H9 (cell line): Measurements from ENCODE around the gene ACSF3. TPM values are rescaled to one million over a fixed set of nuclear protein-coding genes. Genes with fewer than 3 reads are reported as not detected.

Experiments
- DNase-seq: peaks from one replicate; pipeline ENCODE4 v3.0.0-alpha.2; 2017
- H2AFZ ChIP-seq: one replicate; pipeline ENCODE4 v1.6.1; 2013; ENCODE audit warnings: mild to moderate bottlenecking, low read length, control low read depth, moderate library complexity
- H2AK5ac ChIP-seq: 2 replicates; pipeline ENCODE4 v1.6.1; 2013; ENCODE audit warnings: low read length, control low read depth, mixed read lengths; ENCODE audit not compliant: insufficient read length
- H2BK120ac ChIP-seq: one replicate; pipeline ENCODE4 v1.6.1; 2013; ENCODE audit warnings: low read depth, mild to moderate bottlenecking, low read length, control low read depth, inconsistent platforms; ENCODE audit not compliant: poor library complexity, severe bottlenecking
- H2BK12ac ChIP-seq: 2 replicates; pipeline ENCODE4 v1.6.1; 2013; ENCODE audit warnings: low read length, control low read depth, mixed read lengths, low read depth; ENCODE audit not compliant: insufficient read length
- H2BK15ac ChIP-seq: 2 replicates; pipeline ENCODE4 v1.6.1; 2013; ENCODE audit warnings: low read depth, low read length, control low read depth
- H2BK20ac ChIP-seq: one replicate; pipeline ENCODE4 v1.6.1; 2013; ENCODE audit warnings: low read depth, mild to moderate bottlenecking, low read length, control low read depth, inconsistent platforms; ENCODE audit not compliant: poor library complexity, severe bottlenecking
- H2BK5ac ChIP-seq: 2 replicates; pipeline ENCODE4 v1.6.1; 2013; ENCODE audit warnings: low read length, control low read depth, mixed read lengths; ENCODE audit not compliant: insufficient read length
- H3K14ac ChIP-seq: 2 replicates; pipeline ENCODE4 v1.6.1; 2013; ENCODE audit warnings: low read length, control low read depth; ENCODE audit not compliant: insufficient read depth
- H3K18ac ChIP-seq: 2 replicates; pipeline ENCODE4 v1.6.1; 2013; ENCODE audit warnings: low read depth, mild to moderate bottlenecking, mixed read lengths, low read length, control low read depth; ENCODE audit not compliant: insufficient read length
- H3K23ac ChIP-seq: 2 replicates; pipeline ENCODE4 v1.6.1; 2013; ENCODE audit warnings: low read length, control low read depth, mixed read lengths, low read depth; ENCODE audit not compliant: insufficient read length
- H3K23me2 ChIP-seq: 2 replicates; pipeline ENCODE4 v1.6.1; 2013; ENCODE audit warnings: low read depth, mild to moderate bottlenecking, mixed read lengths, low read length, control low read depth; ENCODE audit not compliant: insufficient read length, poor library complexity, severe bottlenecking
- H3K27ac ChIP-seq: 2 replicates; pipeline ENCODE4 v1.5.1; 2013; ENCODE audit warnings: low read length, control low read depth, mixed read lengths, low read depth; ENCODE audit not compliant: insufficient read length
- H3K27me3 ChIP-seq: 2 replicates; pipeline ENCODE4 v1.6.1; 2013; ENCODE audit warnings: low read length, control low read depth, inconsistent platforms; ENCODE audit not compliant: insufficient read depth
- H3K4ac ChIP-seq: 2 replicates; pipeline ENCODE4 v1.6.1; 2013; ENCODE audit warnings: low read depth, mild to moderate bottlenecking, control low read depth, inconsistent platforms, low read length, moderate library complexity
- H3K4me1 ChIP-seq: 2 replicates; pipeline ENCODE4 v1.6.1; 2013; ENCODE audit warnings: low read length, control low read depth, inconsistent platforms; ENCODE audit not compliant: insufficient read depth
- H3K4me2 ChIP-seq: 2 replicates; pipeline ENCODE4 v1.6.1; 2013; ENCODE audit warnings: low read length, control low read depth, mixed read lengths; ENCODE audit not compliant: insufficient read length, insufficient read depth
- H3K56ac ChIP-seq: 2 replicates; pipeline ENCODE4 v1.6.1; 2013; ENCODE audit warnings: low read depth, mild to moderate bottlenecking, mixed read lengths, low read length, control low read depth; ENCODE audit not compliant: insufficient read length
- H3K79me1 ChIP-seq: 2 replicates; pipeline ENCODE4 v1.6.1; 2013; ENCODE audit warnings: low read depth, mild to moderate bottlenecking, moderate library complexity, low read length, control low read depth, inconsistent platforms; ENCODE audit not compliant: insufficient read depth, poor library complexity, severe bottlenecking
- H3K79me2 ChIP-seq: 2 replicates; pipeline ENCODE4 v1.6.1; 2013; ENCODE audit warnings: low read length, control low read depth, inconsistent platforms; ENCODE audit not compliant: insufficient read depth
- H3K9ac ChIP-seq: 2 replicates; pipeline ENCODE4 v1.6.1; 2013; ENCODE audit warnings: low read length, control low read depth, mixed read lengths; ENCODE audit not compliant: insufficient read length; ENCODE audit errors: extremely low read depth
- H3K9me3 ChIP-seq: one replicate; pipeline ENCODE4 v1.6.1; 2013; ENCODE audit warnings: low read depth, low read length, inconsistent platforms; ENCODE audit not compliant: control insufficient read depth
- H3T11ph ChIP-seq: one replicate; pipeline ENCODE4 v1.6.1; 2013; ENCODE audit warnings: mild to moderate bottlenecking, low read length, control low read depth, inconsistent platforms
- H4K20me1 ChIP-seq: one replicate; pipeline ENCODE4 v1.6.1; 2013; ENCODE audit not compliant: control insufficient read depth, insufficient read length, insufficient read depth
- H4K5ac ChIP-seq: 2 replicates; pipeline ENCODE4 v1.6.1; 2013; ENCODE audit warnings: low read depth, mild to moderate bottlenecking, mixed read lengths, low read length, control low read depth; ENCODE audit not compliant: insufficient read length
- H4K8ac ChIP-seq: replicated peaks from 2 replicates; pipeline ENCODE4 v1.6.1; 2013; ENCODE audit warnings: low read length, control low read depth, mixed read lengths, low read depth; ENCODE audit not compliant: insufficient read length
- H4K91ac ChIP-seq: 2 replicates; pipeline ENCODE4 v1.6.1; 2013; ENCODE audit warnings: low read depth, mild to moderate bottlenecking, moderate library complexity, mixed read lengths, low read length, control low read depth; ENCODE audit not compliant: insufficient read length
- H3K27ac Mint-ChIP-seq, 3 experiments: 2 replicates in 2 of 3; 3 replicates in 1 of 3; pipeline ENCODE4 v1.8.0; 2020 to 2021; ENCODE audit warnings: mixed read lengths in 3 of 3, mild to moderate bottlenecking in 1 of 3, moderate library complexity in 1 of 3
- H3K27me3 Mint-ChIP-seq: 2 replicates; pipeline ENCODE4 v1.8.0; 2021; ENCODE audit warnings: low read depth, mild to moderate bottlenecking, moderate library complexity, mixed read lengths
- H3K36me3 Mint-ChIP-seq, 3 experiments: 2 replicates in 2 of 3; 3 replicates in 1 of 3; pipeline ENCODE4 v1.8.0; 2020 to 2021; ENCODE audit warnings: low read depth in 3 of 3, mixed read lengths in 3 of 3; ENCODE audit not compliant: insufficient read depth in 1 of 3
- H3K4me1 Mint-ChIP-seq, 2 experiments: 2 replicates each; pipeline ENCODE4 v1.8.0; 2020; ENCODE audit warnings: mixed read lengths in 2 of 2
- H3K4me3 Mint-ChIP-seq, 2 experiments: 2 replicates in 1 of 2; 3 replicates in 1 of 2; pipeline ENCODE4 v1.8.0; 2020 to 2021; ENCODE audit warnings: mild to moderate bottlenecking in 2 of 2, mixed read lengths in 2 of 2, moderate library complexity in 1 of 2
- H3K9me3 Mint-ChIP-seq, 2 experiments: 2 replicates in 1 of 2; 3 replicates in 1 of 2; pipeline ENCODE4 v1.8.0; 2020; ENCODE audit warnings: mild to moderate bottlenecking in 2 of 2, mixed read lengths in 2 of 2, moderate library complexity in 1 of 2
- WGBS: extraction: QIAGEN DNeasy Blood & Tissue Kit; methylation state at CpG from one replicate; pipeline ENCODE4 v1.1.7; 2013; ENCODE audit warnings: missing lambda C conversion rate, low lambda C conversion rate, mixed read lengths; ENCODE audit not compliant: insufficient read length; ENCODE audit errors: extremely low coverage; 5-methylcytosine and 5-hydroxymethylcytosine counted together
- total RNA-seq: library from RNA; stranded (reverse); gene quantifications from 2 replicates; pipeline ENCODE4 v1.2.1, GENCODE V29; 2021
- TF ChIP-seq, protein P1 (sequence below): fragments of 200-600 bp; sonication (generic); conservative IDR thresholded peaks from 3 replicates; pipeline ENCODE4 v1.8.0; 2021; ENCODE audit warnings: antibody characterized with exemption, mild to moderate bottlenecking

Gene ACSF3
- total RNA-seq, 1 experiment from 2014 or later, result 31.3 TPM

DNA sequence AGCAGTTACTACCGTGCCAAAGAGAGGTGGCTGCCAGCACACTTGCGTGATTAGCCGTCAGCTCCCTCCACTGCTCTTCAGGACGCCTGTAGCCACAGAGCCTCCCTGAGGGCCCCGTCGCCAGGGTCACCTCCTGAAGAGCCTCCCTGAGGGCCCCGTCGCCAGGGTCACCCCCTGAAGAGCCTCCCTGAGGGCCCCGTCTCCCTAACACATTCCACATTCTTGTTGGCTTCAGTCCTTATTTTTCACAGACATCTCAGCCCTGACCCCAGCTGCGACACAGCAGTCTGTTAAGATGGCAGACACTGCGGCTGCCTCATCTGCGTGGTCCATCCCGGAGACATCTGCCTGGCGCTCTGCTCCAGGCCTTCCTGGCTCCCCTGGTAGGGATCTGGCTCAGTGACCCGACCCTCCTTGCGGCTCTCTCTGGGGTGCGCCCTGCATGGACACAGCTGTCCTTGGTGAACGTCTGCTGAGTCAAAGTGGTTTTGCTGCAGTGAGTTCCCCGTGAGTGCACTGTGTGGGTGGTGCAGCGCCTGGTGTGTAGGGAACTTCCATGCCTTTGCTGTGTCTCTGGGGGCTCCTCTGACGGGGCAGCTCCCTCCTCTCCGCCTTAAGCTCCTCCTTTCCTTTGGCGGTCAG is 11.4 kb downstream of the ACSF3 start:
- no peak overlapping the region for H4K5ac ChIP-seq
- H3K79me2 ChIP-seq, result no peaks in the 10 kb centered on the region
- H4K20me1 ChIP-seq, result peaks cover 2% of the 10 kb centered on the region
- H2BK5ac ChIP-seq, result no peak overlapping the region
- no peak overlapping the region for H3K4me3 Mint-ChIP-seq
- TF ChIP-seq, protein P1, sequence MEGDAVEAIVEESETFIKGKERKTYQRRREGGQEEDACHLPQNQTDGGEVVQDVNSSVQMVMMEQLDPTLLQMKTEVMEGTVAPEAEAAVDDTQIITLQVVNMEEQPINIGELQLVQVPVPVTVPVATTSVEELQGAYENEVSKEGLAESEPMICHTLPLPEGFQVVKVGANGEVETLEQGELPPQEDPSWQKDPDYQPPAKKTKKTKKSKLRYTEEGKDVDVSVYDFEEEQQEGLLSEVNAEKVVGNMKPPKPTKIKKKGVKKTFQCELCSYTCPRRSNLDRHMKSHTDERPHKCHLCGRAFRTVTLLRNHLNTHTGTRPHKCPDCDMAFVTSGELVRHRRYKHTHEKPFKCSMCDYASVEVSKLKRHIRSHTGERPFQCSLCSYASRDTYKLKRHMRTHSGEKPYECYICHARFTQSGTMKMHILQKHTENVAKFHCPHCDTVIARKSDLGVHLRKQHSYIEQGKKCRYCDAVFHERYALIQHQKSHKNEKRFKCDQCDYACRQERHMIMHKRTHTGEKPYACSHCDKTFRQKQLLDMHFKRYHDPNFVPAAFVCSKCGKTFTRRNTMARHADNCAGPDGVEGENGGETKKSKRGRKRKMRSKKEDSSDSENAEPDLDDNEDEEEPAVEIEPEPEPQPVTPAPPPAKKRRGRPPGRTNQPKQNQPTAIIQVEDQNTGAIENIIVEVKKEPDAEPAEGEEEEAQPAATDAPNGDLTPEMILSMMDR, result no peak
- H3K23ac ChIP-seq, result no peak overlapping the region
- no peaks in the 10 kb centered on the region for H3K23me2 ChIP-seq
- no CpG with 5 or more reads among the region's 23 CpGs for WGBS
- H3K9me3 Mint-ChIP-seq, result no peaks in the 10 kb centered on the region
- no peak overlapping the region for H3K4me2 ChIP-seq
- no peak overlapping the region for H2BK120ac ChIP-seq
- no peaks in the 10 kb centered on the region for H3K4me1 Mint-ChIP-seq
- no peak for DNase-seq
- H2AK5ac ChIP-seq, result no peak overlapping the region
- no peaks in the 10 kb centered on the region for H3K27me3 Mint-ChIP-seq
- no peak overlapping the region for H3K27ac ChIP-seq
- no peaks in the 10 kb centered on the region for H3K4me1 ChIP-seq
- no peak overlapping the region for H4K91ac ChIP-seq
- no peak overlapping the region for H3K27ac Mint-ChIP-seq
- H3T11ph ChIP-seq, result no peak overlapping the region
- H3K56ac ChIP-seq, result no peak overlapping the region
- H2BK20ac ChIP-seq, result no peak overlapping the region
- no peaks in the 10 kb centered on the region for H3K79me1 ChIP-seq
- H3K14ac ChIP-seq, result no peak overlapping the region
- no peak overlapping the region for H3K4ac ChIP-seq
- no peak overlapping the region for H2AFZ ChIP-seq
- no peak overlapping the region for H3K18ac ChIP-seq
- H3K27me3 ChIP-seq, result no peaks in the 10 kb centered on the region
- H3K9me3 ChIP-seq, result no peaks in the 10 kb centered on the region
- H3K9ac ChIP-seq, result no peak overlapping the region
- H4K8ac ChIP-seq, result no peak overlapping the region
- no peak overlapping the region for H2BK12ac ChIP-seq
- H3K36me3 Mint-ChIP-seq, result peaks cover 18 to 72% (median 71%) of the 10 kb centered on the region in 3 experiments
- H2BK15ac ChIP-seq, result no peak overlapping the region
